ENCODE measurements around the gene HSPB9.

Gene HSPB9

GRCh38 chr17:42129109-42129837, 6.7 kb downstream of the HSPB9 start:
- Histone ChIP-seq H3K4me3 (ENCODE audit: low read length) (no peak overlapping the region), H4K8ac (ENCODE audit: low read depth, low read length) (no peak overlapping the region), H3K4me2 (ENCODE audit: low read length) (no peak overlapping the region), H2BK15ac (replicated peaks; ENCODE audit: low read depth) (no peak overlapping the region), H2BK120ac (ENCODE audit: low read depth, low read length) (no peak overlapping the region), H3K36me3 (ENCODE audit: control insufficient read depth, insufficient read depth, low read length) (peaks cover 22% of the 10 kb centered on the region), H3K56ac (ENCODE audit: low read length) (no peak overlapping the region), H3K79me1 (ENCODE audit: low read length) (peaks cover 15% of the 10 kb centered on the region), H3K18ac (ENCODE audit: low read length) (no peak overlapping the region), H2AK5ac (ENCODE audit: low read length) (no peak overlapping the region), H2BK5ac (ENCODE audit: low read length) (no peak overlapping the region), H3K23ac (ENCODE audit: low read length) (no peak overlapping the region), H3K4ac (ENCODE audit: low read depth, low read length) (no peak overlapping the region), H3K79me2 (ENCODE audit: control insufficient read depth, insufficient read depth, low read length) (peaks cover 9% of the 10 kb centered on the region), H4K5ac (ENCODE audit: low read length) (no peak overlapping the region), H3K9ac (ENCODE audit: low read length) (no peak overlapping the region), H3K27ac (ENCODE audit: low read depth, low read length) (no peak overlapping the region), H3K4me1 (ENCODE audit: control insufficient read depth, low read depth, low read length) (no peaks in the 10 kb centered on the region), H3K27me3 (ENCODE audit: insufficient read depth, low read length, poor library complexity) (no peaks in the 10 kb centered on the region)
- no CpG with 5 or more reads among the region's 8 CpGs for WGBS (ENCODE audit: extremely low coverage, insufficient coverage, low lambda C conversion rate)
- DNase-seq: no peak

GRCh38 chr17:42130310-42130936, 7.8 kb downstream of the HSPB9 start:
- Histone ChIP-seq H3K27ac (ENCODE audit: low read depth, low read length) (no peak overlapping the region), H3K23ac (ENCODE audit: low read length) (no peak overlapping the region), H3K79me1 (ENCODE audit: low read length) (peaks cover 16% of the 10 kb centered on the region), H2BK5ac (ENCODE audit: low read length) (no peak overlapping the region), H2BK15ac (replicated peaks; ENCODE audit: low read depth) (no peak overlapping the region), H3K56ac (ENCODE audit: low read length) (no peak overlapping the region), H2AK5ac (ENCODE audit: low read length) (no peak overlapping the region), H4K8ac (ENCODE audit: low read depth, low read length) (no peak overlapping the region), H3K27me3 (ENCODE audit: insufficient read depth, low read length, poor library complexity) (no peaks in the 10 kb centered on the region), H3K4ac (ENCODE audit: low read depth, low read length) (no peak overlapping the region), H3K18ac (ENCODE audit: low read length) (no peak overlapping the region), H3K79me2 (ENCODE audit: control insufficient read depth, insufficient read depth, low read length) (peaks cover 9% of the 10 kb centered on the region), H3K36me3 (ENCODE audit: control insufficient read depth, insufficient read depth, low read length) (peaks cover 18% of the 10 kb centered on the region), H3K4me3 (ENCODE audit: low read length) (no peak overlapping the region), H3K4me2 (ENCODE audit: low read length) (no peak overlapping the region), H3K9ac (ENCODE audit: low read length) (no peak overlapping the region), H3K4me1 (ENCODE audit: control insufficient read depth, low read depth, low read length) (peaks cover under 1% of the 10 kb centered on the region), H2BK120ac (ENCODE audit: low read depth, low read length) (no peak overlapping the region), H4K5ac (ENCODE audit: low read length) (no peak overlapping the region)
- DNase-seq: no peak
- WGBS (ENCODE audit: extremely low coverage, insufficient coverage, low lambda C conversion rate): no CpG with 5 or more reads among the region's 16 CpGs

DNA sequence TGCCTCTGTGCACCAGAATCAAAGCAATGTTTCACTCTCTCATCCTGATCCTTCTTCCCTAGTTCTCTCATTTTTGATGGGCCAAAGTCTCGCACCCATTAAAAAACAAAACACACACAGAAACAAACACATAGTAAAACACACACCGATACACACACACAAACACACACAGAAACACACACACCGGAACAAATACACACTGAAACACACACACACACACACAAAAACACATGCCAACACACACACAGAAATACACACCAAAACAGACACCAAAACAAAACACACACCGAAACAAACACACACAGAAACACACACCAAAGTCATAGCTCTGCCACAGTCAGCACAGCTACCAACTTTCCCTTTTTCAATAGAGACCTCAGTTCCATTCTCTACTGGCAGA, 8.6 kb downstream of the HSPB9 start:
- Histone ChIP-seq H3K56ac (ENCODE audit: low read length) (no peak overlapping the region), H3K4ac (ENCODE audit: low read depth, low read length) (no peak overlapping the region), H4K5ac (ENCODE audit: low read length) (no peak overlapping the region), H2BK120ac (ENCODE audit: low read depth, low read length) (no peak overlapping the region), H3K9ac (ENCODE audit: low read length) (no peak overlapping the region), H2BK5ac (ENCODE audit: low read length) (no peak overlapping the region), H2AK5ac (ENCODE audit: low read length) (no peak overlapping the region), H3K4me1 (ENCODE audit: control insufficient read depth, low read depth, low read length) (peaks cover 5% of the 10 kb centered on the region), H3K79me1 (ENCODE audit: low read length) (peaks cover 23% of the 10 kb centered on the region), H3K4me3 (ENCODE audit: low read length) (no peak overlapping the region), H3K18ac (ENCODE audit: low read length) (no peak overlapping the region), H4K8ac (ENCODE audit: low read depth, low read length) (no peak overlapping the region), H3K79me2 (ENCODE audit: control insufficient read depth, insufficient read depth, low read length) (peaks cover 14% of the 10 kb centered on the region), H2BK15ac (replicated peaks; ENCODE audit: low read depth) (no peak overlapping the region), H3K4me2 (ENCODE audit: low read length) (no peak overlapping the region), H3K23ac (ENCODE audit: low read length) (no peak overlapping the region), H3K27me3 (ENCODE audit: insufficient read depth, low read length, poor library complexity) (no peaks in the 10 kb centered on the region), H3K27ac (ENCODE audit: low read depth, low read length) (no peak overlapping the region), H3K36me3 (ENCODE audit: control insufficient read depth, insufficient read depth, low read length) (peaks cover 16% of the 10 kb centered on the region)
- DNase-seq: no peak
- 100% methylated on average over 3 of the region's 4 CpGs for WGBS (ENCODE audit: extremely low coverage, insufficient coverage, low lambda C conversion rate)

DNA sequence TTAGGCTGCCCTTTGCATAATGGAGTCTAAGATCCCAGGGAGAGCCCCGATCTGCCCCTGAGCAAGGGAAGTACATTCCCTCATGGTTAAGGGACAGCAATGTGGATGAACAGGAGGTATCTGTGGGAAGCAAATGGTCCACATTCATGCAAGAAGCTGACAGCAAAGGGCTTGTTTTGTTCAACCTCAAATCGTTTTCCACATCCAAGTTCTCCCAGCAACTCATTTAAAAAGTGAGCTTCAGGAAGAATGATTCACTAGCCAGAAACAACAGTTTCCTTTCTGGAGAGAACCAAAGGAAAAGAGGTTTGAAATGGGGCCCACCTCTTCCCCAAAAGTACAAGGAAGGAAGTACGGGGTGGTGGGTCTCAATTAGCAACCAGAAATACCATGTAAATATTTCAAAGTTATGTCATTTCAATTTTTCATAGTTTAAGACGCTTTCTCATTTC, 9.4 kb downstream of the HSPB9 start:
- Histone ChIP-seq H2BK120ac (ENCODE audit: low read depth, low read length) (no peak overlapping the region), H3K4me1 (ENCODE audit: control insufficient read depth, low read depth, low read length) (peaks cover 6% of the 10 kb centered on the region), H3K23ac (ENCODE audit: low read length) (no peak overlapping the region), H2BK15ac (replicated peaks; ENCODE audit: low read depth) (no peak overlapping the region), H4K8ac (ENCODE audit: low read depth, low read length) (no peak overlapping the region), H3K4me2 (ENCODE audit: low read length) (no peak overlapping the region), H3K27ac (ENCODE audit: low read depth, low read length) (no peak overlapping the region), H2AK5ac (ENCODE audit: low read length) (no peak overlapping the region), H2BK5ac (ENCODE audit: low read length) (no peak overlapping the region), H3K9ac (ENCODE audit: low read length) (no peak overlapping the region), H3K4ac (ENCODE audit: low read depth, low read length) (no peak overlapping the region), H3K79me2 (ENCODE audit: control insufficient read depth, insufficient read depth, low read length) (peaks cover 14% of the 10 kb centered on the region), H3K79me1 (ENCODE audit: low read length) (peaks cover 24% of the 10 kb centered on the region), H3K56ac (ENCODE audit: low read length) (no peak overlapping the region), H3K18ac (ENCODE audit: low read length) (no peak overlapping the region), H4K5ac (ENCODE audit: low read length) (no peak overlapping the region), H3K4me3 (ENCODE audit: low read length) (no peak overlapping the region), H3K27me3 (ENCODE audit: insufficient read depth, low read length, poor library complexity) (no peaks in the 10 kb centered on the region), H3K36me3 (ENCODE audit: control insufficient read depth, insufficient read depth, low read length) (peaks cover 11% of the 10 kb centered on the region)
- no peak for DNase-seq
- no CpG with 5 or more reads among the region's 4 CpGs for WGBS (ENCODE audit: extremely low coverage, insufficient coverage, low lambda C conversion rate)

DNA sequence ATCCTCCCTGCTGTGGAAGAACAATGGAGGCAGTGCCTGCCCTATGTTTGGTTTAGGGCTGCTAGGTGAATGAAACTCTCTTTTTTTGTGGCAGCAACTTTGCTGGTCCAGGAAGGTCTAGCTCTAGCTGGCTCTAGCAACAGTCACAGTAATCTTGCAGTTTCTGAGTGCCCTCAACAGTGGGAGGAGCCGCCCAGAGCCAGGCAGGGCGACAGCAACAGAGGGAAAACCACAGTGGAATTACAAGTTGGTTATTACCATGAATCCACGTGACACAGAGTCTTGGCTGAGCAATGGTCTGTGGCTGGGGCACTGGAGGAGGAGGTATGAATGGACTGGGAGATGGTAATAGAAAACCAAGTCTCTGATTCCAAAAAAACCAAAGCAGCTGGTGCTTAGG, 10.3 kb downstream of the HSPB9 start:
- H3K36me3 ChIP-seq (ENCODE audit: control insufficient read depth, insufficient read depth, low read length): peaks cover 11% of the 10 kb centered on the region
- no peak overlapping the region for H3K18ac ChIP-seq (ENCODE audit: low read length)
- H4K8ac ChIP-seq (ENCODE audit: low read depth, low read length): no peak overlapping the region
- no peak overlapping the region for H4K5ac ChIP-seq (ENCODE audit: low read length)
- H3K23ac ChIP-seq (ENCODE audit: low read length): no peak overlapping the region
- no peak overlapping the region for H3K9ac ChIP-seq (ENCODE audit: low read length)
- no peak for DNase-seq
- H3K4me3 ChIP-seq (ENCODE audit: low read length): no peak overlapping the region
- H2BK5ac ChIP-seq (ENCODE audit: low read length): no peak overlapping the region
- no peak overlapping the region for H2AK5ac ChIP-seq (ENCODE audit: low read length)
- no CpG with 5 or more reads among the region's 3 CpGs for WGBS (ENCODE audit: extremely low coverage, insufficient coverage, low lambda C conversion rate)
- H3K27ac ChIP-seq (ENCODE audit: low read depth, low read length): no peak overlapping the region
- H3K79me1 ChIP-seq (ENCODE audit: low read length): peaks cover 24% of the 10 kb centered on the region
- no peak overlapping the region for H2BK120ac ChIP-seq (ENCODE audit: low read depth, low read length)
- no peak overlapping the region for H3K4me2 ChIP-seq (ENCODE audit: low read length)
- H3K79me2 ChIP-seq (ENCODE audit: control insufficient read depth, insufficient read depth, low read length): peaks cover 14% of the 10 kb centered on the region
- H3K4me1 ChIP-seq (ENCODE audit: control insufficient read depth, low read depth, low read length): peaks cover 6% of the 10 kb centered on the region
- H3K4ac ChIP-seq (ENCODE audit: low read depth, low read length): no peak overlapping the region
- no peaks in the 10 kb centered on the region for H3K27me3 ChIP-seq (ENCODE audit: insufficient read depth, low read length, poor library complexity)
- H3K56ac ChIP-seq (ENCODE audit: low read length): no peak overlapping the region
- no peak overlapping the region for H2BK15ac ChIP-seq (replicated peaks; ENCODE audit: low read depth)
